ENCODE measurements around the gene DIS3.
"Not testable (repeated sequence)": the region's sequence is repeated elsewhere in the genome, so short reads cannot be mapped to it uniquely, and the experiment has no call there.

The DIS3 gene

DNA sequence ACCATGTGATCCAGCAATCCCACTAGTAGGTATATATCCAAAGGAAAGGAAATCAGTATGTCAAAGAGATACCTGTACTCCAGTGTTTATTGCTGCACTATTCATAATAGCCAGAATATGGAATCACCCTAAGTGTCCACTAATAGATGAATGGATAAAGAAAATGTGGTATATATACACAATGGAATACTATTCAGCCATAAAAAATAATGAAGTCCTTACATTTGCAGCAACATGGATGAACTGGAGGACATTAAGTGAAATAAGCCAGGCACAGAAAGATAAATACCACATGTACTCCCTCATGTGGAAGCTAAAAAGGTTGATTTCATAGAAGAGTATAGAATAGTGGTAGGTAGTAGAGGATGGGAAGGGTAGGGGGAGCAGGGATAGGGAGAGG lies 30.5 kb downstream of the DIS3 start:
- FAIRE-seq (peak; percentile 24), DNase-seq (ENCODE audit: extremely low spot score, insufficient read length, low read depth) (no peak)

DNA sequence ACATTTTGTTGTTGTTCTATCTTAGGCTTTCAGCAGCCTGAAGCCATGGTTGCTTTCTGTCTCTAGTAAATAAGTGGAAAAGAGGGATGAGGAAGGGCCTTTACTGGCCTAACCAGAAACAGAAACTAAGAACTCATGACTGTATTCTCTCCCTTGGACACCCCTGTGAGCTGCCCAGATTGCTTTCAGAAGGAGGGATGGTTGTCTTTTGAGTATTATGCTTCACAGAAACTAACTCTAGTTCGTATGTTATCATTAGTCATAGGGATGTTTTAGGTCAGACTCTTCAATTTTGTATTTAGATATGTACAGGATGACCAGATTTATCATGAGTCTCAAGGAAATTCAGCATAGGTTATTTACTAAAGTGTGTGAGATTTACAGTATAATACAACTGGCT lies 36.4 kb downstream of the DIS3 start:
- no peak for FAIRE-seq
- DNase-seq (ENCODE audit: extremely low spot score, insufficient read length, low read depth): no peak

DNA sequence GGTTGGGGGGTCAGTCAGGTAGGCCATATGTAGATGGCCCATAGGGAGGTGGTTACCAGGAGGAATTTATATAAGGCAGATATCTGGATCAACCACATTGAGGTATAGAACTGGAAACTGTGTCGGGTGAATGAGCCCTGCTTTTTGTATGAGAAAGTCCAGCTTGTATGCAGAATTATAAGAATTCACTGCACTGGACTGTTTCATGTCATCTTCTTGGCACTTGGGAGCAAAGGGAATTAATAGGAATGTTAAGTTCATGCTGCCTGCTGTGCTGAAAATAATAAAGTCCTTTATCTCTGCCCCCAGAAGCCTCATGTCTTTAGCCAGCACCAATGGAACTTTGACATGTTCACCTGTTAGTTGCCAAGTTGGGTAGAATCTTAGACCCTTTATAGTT lies 41.7 kb downstream of the DIS3 start:
- FAIRE-seq (no peak), DNase-seq (ENCODE audit: extremely low spot score, insufficient read length, low read depth) (no peak)

GRCh38 chr13:72737033-72737432 lies 44.7 kb downstream of the DIS3 start:
- DNase-seq (ENCODE audit: extremely low spot score, insufficient read length, low read depth) (no peak), FAIRE-seq (peak; percentile 53)

- DNase-seq (ENCODE audit: extremely low spot score, insufficient read length, low read depth): no peak
- FAIRE-seq: no peak
Measured at GRCh38 chr13:72728290-72728605, 53.5 kb downstream of the DIS3 start.

DNA sequence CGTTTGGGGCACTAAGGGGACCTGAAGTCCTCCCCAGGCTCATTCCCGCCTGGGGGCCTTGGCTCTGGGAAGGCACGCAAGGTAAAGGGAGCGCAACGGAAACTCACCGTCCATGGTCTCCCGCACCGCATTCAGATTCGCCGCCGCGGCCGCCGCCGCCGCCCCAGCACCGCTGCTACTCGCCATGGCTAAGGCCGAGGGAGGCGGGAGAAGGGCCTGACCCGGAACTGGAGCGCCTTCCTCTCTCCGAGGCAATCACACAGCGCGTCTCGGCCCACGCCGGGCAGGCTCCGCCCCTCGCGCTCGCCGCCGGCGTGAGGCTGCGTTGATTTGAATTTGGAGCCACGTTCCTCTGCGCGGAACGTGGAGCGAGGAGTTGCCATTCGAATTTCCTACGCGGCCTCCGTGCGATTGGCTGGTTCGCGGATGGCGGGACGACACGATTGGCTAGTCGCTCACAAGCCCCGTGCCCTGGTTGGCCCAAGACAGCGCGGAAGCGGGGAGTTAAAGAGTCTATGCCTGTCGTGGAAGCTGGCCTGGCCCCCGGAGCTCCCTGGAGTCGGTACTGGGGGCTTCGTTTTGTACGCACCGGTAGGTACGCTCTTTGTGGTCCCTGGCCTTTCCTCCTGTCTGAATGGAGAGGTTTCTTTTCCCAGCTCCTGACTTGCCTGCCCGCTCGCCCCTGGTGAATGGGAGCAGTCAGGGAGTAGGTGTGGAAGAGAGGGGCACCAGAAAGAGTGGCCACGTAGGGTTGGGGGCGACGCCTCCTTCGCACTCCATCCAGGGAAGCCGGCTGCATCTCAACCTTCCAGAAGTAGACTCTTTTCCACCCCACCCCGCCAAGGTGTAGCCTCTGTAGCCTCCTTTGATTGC lies 54.0 kb downstream of the DIS3 start, which contains the start of the genes BORA and MZT1:
Gene BORA (plus strand): TSS at position 507 of the 873 bp plus-strand sequence. CDS start 1,018 bp downstream, outside the sequence.
Gene MZT1 (minus strand): TSS at position 213 of the 873 bp plus-strand sequence. CDS start 27 bp downstream, at position 186.
- DNase-seq (ENCODE audit: extremely low spot score, insufficient read length, low read depth): peak; percentile 80
- peak; percentile 100 for FAIRE-seq

DNA sequence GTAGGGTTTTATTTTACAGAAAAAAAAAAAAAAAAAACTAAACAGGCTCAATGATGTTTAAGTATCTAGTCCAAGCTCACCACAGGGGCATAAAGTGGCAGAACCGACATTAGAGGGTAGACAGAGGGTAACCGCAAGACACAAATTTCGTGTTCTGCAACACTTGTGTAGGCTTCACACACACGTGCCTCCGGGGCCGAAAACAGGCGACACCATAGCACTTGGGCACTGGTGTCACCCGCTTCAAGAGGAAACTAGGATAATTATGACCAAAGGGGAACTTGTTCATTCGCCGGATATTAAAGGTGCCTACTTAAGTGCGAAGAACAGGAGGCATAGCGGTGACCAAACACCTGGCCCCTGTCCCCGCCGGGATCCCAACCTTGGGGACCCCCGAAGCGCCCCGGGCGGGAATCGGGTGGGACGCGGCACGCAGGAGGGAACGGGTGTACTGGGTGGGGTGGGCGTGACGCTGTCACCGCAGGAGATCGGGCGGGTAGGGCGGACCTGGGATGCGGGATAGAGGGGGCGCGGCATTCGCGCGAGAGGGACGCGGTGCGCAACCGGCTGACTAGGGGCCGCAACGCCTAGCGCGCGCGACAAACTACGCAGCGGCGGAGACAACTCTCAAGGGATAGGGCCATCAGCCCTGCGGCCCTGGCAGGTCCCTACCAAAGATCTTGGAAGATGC lies 54.8 kb downstream of the DIS3 start:
- FAIRE-seq (peak; percentile 24), DNase-seq (ENCODE audit: extremely low spot score, insufficient read length, low read depth) (no peak)

- not testable (repeated sequence) for DNase-seq (ENCODE audit: extremely low spot score, insufficient read length, low read depth)
- peak; percentile 45 for FAIRE-seq
Measured at GRCh38 chr13:72726185-72726584, 55.5 kb downstream of the DIS3 start.

DNA sequence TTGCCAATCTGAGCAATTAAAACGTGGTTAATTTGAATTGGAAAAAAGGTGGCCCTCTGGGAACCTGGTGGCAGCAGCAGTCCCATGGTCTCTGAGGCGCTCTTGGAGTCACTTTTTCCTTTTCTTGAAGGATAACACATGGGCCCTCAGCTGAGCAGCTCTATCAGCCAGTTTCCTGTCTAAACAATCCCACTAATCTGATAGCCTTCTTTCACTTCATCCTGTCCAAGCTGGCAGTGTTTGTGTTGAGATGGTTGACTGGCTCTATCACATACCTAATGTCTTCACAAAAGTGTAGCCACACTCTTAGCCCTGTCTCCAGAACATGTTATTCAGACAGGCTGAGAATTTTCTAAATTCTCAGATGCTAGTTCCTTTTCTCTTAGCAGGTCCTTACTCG lies 64.9 kb downstream of the DIS3 start:
- DNase-seq (ENCODE audit: extremely low spot score, insufficient read length, low read depth): no peak
- no peak for FAIRE-seq
